HG03378 (cell line): Measurements from ENCODE around the gene KRT86.
"Not testable (repeated sequence)": the region's sequence is repeated elsewhere in the genome, so short reads cannot be mapped to it uniquely, and the experiment has no call there.

Experiments used
- ATAC-seq: cut with Tn5 transposase; IDR thresholded peaks from one replicate; pipeline ENCODE4 v1.9.1; 2021; ENCODE audit warnings: mild to moderate bottlenecking, moderate library complexity; ENCODE audit not compliant: unreplicated experiment

KRT86 gene

GRCh38 chr12:52332381-52332780, 57.9 kb downstream of the KRT86 start:
- no peak for ATAC-seq

GRCh38 chr12:52333321-52333720, 58.9 kb downstream of the KRT86 start:
- ATAC-seq: no peak

GRCh38 chr12:52334185-52334584, 59.7 kb downstream of the KRT86 start:
- ATAC-seq: no peak

- no peak for ATAC-seq
Observed at GRCh38 chr12:52335598-52336262, 61.3 kb downstream of the KRT86 start.

- no peak for ATAC-seq
Observed at GRCh38 chr12:52336641-52337040, 62.2 kb downstream of the KRT86 start.

GRCh38 chr12:52337054-52337453, 62.6 kb downstream of the KRT86 start:
- no peak for ATAC-seq

GRCh38 chr12:52338241-52338960, 64.0 kb downstream of the KRT86 start:
- no peak for ATAC-seq

GRCh38 chr12:52341066-52341580, 66.7 kb downstream of the KRT86 start:
- ATAC-seq: no peak

GRCh38 chr12:52342781-52343490, 68.5 kb downstream of the KRT86 start:
- no peak for ATAC-seq

GRCh38 chr12:52343550-52343949, 69.1 kb downstream of the KRT86 start:
- ATAC-seq: no peak

GRCh38 chr12:52344111-52344510, 69.7 kb downstream of the KRT86 start:
- no peak for ATAC-seq

- not testable (repeated sequence) for ATAC-seq
Observed at GRCh38 chr12:52345041-52345440, 70.6 kb downstream of the KRT86 start.

- ATAC-seq: no peak
Observed at GRCh38 chr12:52346593-52346992, 72.1 kb downstream of the KRT86 start.

GRCh38 chr12:52347016-52347415, 72.6 kb downstream of the KRT86 start:
- no peak for ATAC-seq

- no peak for ATAC-seq
Observed at GRCh38 chr12:52347551-52348510, 73.4 kb downstream of the KRT86 start.

GRCh38 chr12:52349196-52349595, 74.8 kb downstream of the KRT86 start:
- ATAC-seq: no peak

- ATAC-seq: no peak
Observed at GRCh38 chr12:52350021-52350620, 75.7 kb downstream of the KRT86 start.

GRCh38 chr12:52350786-52351185, 76.3 kb downstream of the KRT86 start:
- no peak for ATAC-seq

GRCh38 chr12:52351196-52352059, 77.0 kb downstream of the KRT86 start:
- no peak for ATAC-seq
